DND-41 (cell line): ENCODE results near the gene INO80E.

Source experiments
- EZH2 ChIP-seq: IDR thresholded peaks from 3 replicates; pipeline ENCODE4 v1.6.1; 2012; ENCODE audit warnings: borderline replicate concordance, low read depth, mild to moderate bottlenecking, moderate library complexity, low read length, inconsistent platforms; ENCODE audit not compliant: severe bottlenecking
- TF ChIP-seq, protein P1 (sequence below): IDR thresholded peaks from 2 replicates; pipeline ENCODE4 v1.5.1; 2012; ENCODE audit warnings: borderline replicate concordance, low read length, moderate library complexity, mild to moderate bottlenecking; ENCODE audit not compliant: poor library complexity, severe bottlenecking; ENCODE audit errors: extremely low read depth

DNA sequence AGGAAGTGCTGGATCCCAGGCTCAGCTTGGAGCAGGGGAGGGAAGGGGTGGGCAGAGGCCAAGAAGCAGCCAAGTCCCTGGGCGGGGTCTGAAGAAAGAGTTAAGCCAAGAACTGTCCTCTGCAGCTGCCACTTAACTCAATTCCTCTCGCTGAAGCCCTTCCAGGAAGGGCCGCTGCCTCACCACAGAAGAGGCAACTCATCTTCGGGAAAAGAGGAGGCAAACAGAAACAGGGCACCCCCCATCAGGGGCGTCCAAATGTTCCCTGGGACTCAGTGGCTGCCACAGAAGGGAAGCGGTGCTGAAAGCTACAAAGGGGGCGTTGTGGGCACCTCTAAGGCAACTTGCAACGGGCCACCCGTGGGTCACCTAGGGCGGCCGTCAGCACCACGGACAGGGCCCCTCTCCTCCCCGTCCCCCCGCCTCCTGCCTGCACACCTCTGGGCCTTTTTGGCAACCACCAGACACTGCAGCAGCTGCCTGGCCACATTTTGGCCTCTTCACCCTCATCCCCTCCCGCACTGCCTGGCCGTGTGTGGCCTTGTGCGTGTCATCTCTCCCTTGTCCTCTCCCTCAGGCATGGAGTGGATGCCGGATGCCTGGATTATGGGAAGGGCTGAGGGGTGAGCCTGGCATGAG lies 32.5 kb downstream of the INO80E start:
- TF ChIP-seq, protein P1, sequence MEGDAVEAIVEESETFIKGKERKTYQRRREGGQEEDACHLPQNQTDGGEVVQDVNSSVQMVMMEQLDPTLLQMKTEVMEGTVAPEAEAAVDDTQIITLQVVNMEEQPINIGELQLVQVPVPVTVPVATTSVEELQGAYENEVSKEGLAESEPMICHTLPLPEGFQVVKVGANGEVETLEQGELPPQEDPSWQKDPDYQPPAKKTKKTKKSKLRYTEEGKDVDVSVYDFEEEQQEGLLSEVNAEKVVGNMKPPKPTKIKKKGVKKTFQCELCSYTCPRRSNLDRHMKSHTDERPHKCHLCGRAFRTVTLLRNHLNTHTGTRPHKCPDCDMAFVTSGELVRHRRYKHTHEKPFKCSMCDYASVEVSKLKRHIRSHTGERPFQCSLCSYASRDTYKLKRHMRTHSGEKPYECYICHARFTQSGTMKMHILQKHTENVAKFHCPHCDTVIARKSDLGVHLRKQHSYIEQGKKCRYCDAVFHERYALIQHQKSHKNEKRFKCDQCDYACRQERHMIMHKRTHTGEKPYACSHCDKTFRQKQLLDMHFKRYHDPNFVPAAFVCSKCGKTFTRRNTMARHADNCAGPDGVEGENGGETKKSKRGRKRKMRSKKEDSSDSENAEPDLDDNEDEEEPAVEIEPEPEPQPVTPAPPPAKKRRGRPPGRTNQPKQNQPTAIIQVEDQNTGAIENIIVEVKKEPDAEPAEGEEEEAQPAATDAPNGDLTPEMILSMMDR = no peak
- TF ChIP-seq EZH2 = no peak
